ENCODE measurements around the gene RPN2. TPM values are rescaled to one million over a fixed set of nuclear protein-coding genes. Genes with fewer than 3 reads are reported as not detected.

The RPN2 gene
- total RNA-seq, 4 donors from 2014 or later: 82.3 to 196 (median 105) TPM

DNA sequence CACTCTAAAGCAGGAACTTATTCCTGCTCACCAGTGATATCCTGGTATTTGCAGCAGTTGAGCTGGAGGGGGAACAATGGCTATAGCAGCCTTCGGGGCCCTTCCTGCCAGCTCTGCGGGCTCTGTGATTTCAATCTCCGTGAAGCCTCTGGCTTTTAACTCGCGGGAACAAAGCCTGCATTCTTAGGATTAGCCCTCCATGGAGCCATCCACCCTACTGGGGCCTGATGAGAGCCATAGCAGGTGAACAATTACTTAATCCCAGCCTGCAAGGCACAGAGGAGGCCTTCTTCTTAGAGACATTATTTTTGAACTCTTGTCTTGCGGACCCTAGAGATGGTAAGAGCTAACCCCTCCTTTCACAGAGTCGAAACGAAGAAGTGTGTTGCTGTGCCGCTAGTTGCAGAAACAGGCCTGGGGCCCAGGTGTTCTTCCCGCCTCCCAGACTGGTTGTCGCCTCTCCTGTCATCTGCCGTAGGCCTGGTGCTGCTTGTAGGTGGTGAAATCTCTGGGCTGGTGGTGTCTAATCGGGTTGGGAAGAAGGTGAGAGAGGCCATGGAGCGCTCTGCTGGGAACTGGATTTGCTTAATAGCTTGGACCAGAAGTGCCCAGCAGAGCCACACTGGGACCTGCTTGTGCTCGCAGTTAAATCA lies 72.8 kb downstream of the RPN2 start:
- Histone ChIP-seq H3K4me3 (no peak overlapping the region), H3K4me1 (no peaks in the 10 kb centered on the region), H3K9me3 (no peaks in the 10 kb centered on the region), H3K27ac (no peak overlapping the region), H3K27me3 (no peaks in the 10 kb centered on the region), H3K36me3 (no peaks in the 10 kb centered on the region)
- WGBS, 2 donors (ENCODE audit: low coverage in 1 of 2): 77 to 80% methylated on average over 1 to 14 of the region's 15 CpGs
- DNase-seq: no peak
- in situ Hi-C loops (cut with MboI; ENCODE audit: low pct_ligation_motif_present in 1 of 4, low pct_unique_long_range_greater_than_20kb in 1 of 4, low sequenced_read_pairs in 3 of 4): no loop called here
- TF ChIP-seq POLR2AphosphoS5 (IDR thresholded peaks at IDR 0.05): no peak
- no peak for TF ChIP-seq POLR2A (IDR thresholded peaks at IDR 0.05)
- TF ChIP-seq CTCF (IDR thresholded peaks at IDR 0.05): no peak
- TF ChIP-seq EP300 (IDR thresholded peaks at IDR 0.05; ENCODE audit: low read depth): no peak
- intact Hi-C loops (cut with DNase I; ENCODE audit: low total_unique reads): no loop called here

- H3K36me3 ChIP-seq: no peaks in the 10 kb centered on the region
- no peaks in the 10 kb centered on the region for H3K4me1 ChIP-seq
- no peaks in the 10 kb centered on the region for H3K27me3 ChIP-seq
- H3K27ac ChIP-seq: no peak overlapping the region
- in situ Hi-C loops (cut with MboI; ENCODE audit: low pct_ligation_motif_present in 1 of 4, low pct_unique_long_range_greater_than_20kb in 1 of 4, low sequenced_read_pairs in 3 of 4) (no loop called here), intact Hi-C loops (cut with DNase I; ENCODE audit: low total_unique reads) (no loop called here)
- 93% methylated on average over 12 of the region's 12 CpGs; no CpG with 5 or more reads in 1 of the 2 donors for WGBS, 2 donors (ENCODE audit: low coverage in 1 of 2)
- no peak overlapping the region for H3K4me3 ChIP-seq
- no peaks in the 10 kb centered on the region for H3K9me3 ChIP-seq
- DNase-seq: no peak
- TF ChIP-seq EP300 (IDR thresholded peaks at IDR 0.05; ENCODE audit: low read depth) (no peak), POLR2AphosphoS5 (IDR thresholded peaks at IDR 0.05) (no peak), POLR2A (IDR thresholded peaks at IDR 0.05) (no peak), CTCF (IDR thresholded peaks at IDR 0.05) (no peak)
Observed at GRCh38 chr20:37253087-37253486, 74.0 kb downstream of the RPN2 start.

GRCh38 chr20:37254114-37254878 lies 75.2 kb downstream of the RPN2 start:
- DNase-seq: no peak
- WGBS, 2 donors (ENCODE audit: low coverage in 1 of 2): 71 to 84% methylated on average over 7 of the region's 7 CpGs
- no peak overlapping the region for H3K27ac ChIP-seq
- H3K4me3 ChIP-seq: no peak overlapping the region
- no peaks in the 10 kb centered on the region for H3K4me1 ChIP-seq
- H3K27me3 ChIP-seq: no peaks in the 10 kb centered on the region
- no peaks in the 10 kb centered on the region for H3K36me3 ChIP-seq
- no peaks in the 10 kb centered on the region for H3K9me3 ChIP-seq
- intact Hi-C loops (cut with DNase I; ENCODE audit: low total_unique reads) (no loop called here), in situ Hi-C loops (cut with MboI; ENCODE audit: low pct_ligation_motif_present in 1 of 4, low pct_unique_long_range_greater_than_20kb in 1 of 4, low sequenced_read_pairs in 3 of 4) (no loop called here)
- TF ChIP-seq CTCF (IDR thresholded peaks at IDR 0.05): no peak
- TF ChIP-seq POLR2AphosphoS5 (IDR thresholded peaks at IDR 0.05): no peak
- TF ChIP-seq POLR2A (IDR thresholded peaks at IDR 0.05): no peak
- TF ChIP-seq EP300 (IDR thresholded peaks at IDR 0.05; ENCODE audit: low read depth): no peak

DNA sequence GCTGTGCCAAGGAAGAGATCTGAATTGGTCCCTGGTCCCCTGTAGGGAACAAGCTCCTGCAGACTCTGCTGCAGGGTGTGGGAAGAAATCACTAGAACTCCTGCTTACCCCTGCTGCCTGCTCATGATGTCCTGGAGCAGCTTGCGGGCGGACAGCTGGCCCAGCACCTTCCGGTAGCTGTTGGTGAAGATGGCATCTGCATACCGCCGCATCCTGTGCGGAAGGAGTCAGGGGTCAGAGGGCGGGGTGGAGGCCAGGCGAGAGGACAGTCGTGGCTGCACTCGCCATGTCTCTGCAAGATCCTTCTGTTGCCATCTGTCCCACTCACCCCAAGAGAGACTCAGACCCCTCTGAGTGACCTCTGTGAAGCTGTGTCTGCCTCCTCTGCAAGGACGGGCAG lies 77.2 kb downstream of the RPN2 start:
- H3K36me3 ChIP-seq: no peaks in the 10 kb centered on the region
- 83% methylated on average over 11 of the region's 11 CpGs; no CpG with 5 or more reads in 1 of the 2 donors for WGBS, 2 donors (ENCODE audit: low coverage in 1 of 2)
- H3K4me3 ChIP-seq: no peak overlapping the region
- no peak overlapping the region for H3K27ac ChIP-seq
- in situ Hi-C loops (cut with MboI; ENCODE audit: low pct_ligation_motif_present in 1 of 4, low pct_unique_long_range_greater_than_20kb in 1 of 4, low sequenced_read_pairs in 3 of 4): no loop called here
- TF ChIP-seq POLR2AphosphoS5 (IDR thresholded peaks at IDR 0.05) (no peak), POLR2A (IDR thresholded peaks at IDR 0.05) (no peak), CTCF (IDR thresholded peaks at IDR 0.05) (no peak), EP300 (IDR thresholded peaks at IDR 0.05; ENCODE audit: low read depth) (no peak)
- H3K4me1 ChIP-seq: no peaks in the 10 kb centered on the region
- H3K27me3 ChIP-seq: no peaks in the 10 kb centered on the region
- DNase-seq: no peak
- intact Hi-C loops (cut with DNase I; ENCODE audit: low total_unique reads): no loop called here
- no peaks in the 10 kb centered on the region for H3K9me3 ChIP-seq
